ENCODE measurements around the gene MTUS2. TPM values are rescaled to one million over a fixed set of nuclear protein-coding genes. Genes with fewer than 3 reads are reported as not detected.

Gene MTUS2
- total RNA-seq, 6 donors from 2014 or later: 0.11 to 1.6 (median 0.20) TPM; not detected in 1

GRCh38 chr13:29493796-29494195 is 673.7 kb downstream of the MTUS2 start:
- Histone ChIP-seq H3K27me3 (peaks cover 0 to 3% (median 0%) of the 10 kb centered on the region in 4 donors), H3K4me1 (peaks cover 0 to 5% (median 0%) of the 10 kb centered on the region in 4 donors)
- no peak for DNase-seq

GRCh38 chr13:29494520-29494919 is 674.4 kb downstream of the MTUS2 start:
- DNase-seq (no peak), ATAC-seq (ENCODE audit: low FRiP score in 2 of 2) (no peak)
- H3K27ac ChIP-seq: no peak overlapping the region
- H3K4me1 ChIP-seq: peaks cover 0 to 5% (median 0%) of the 10 kb centered on the region in 4 donors
- no peaks in the 10 kb centered on the region for H3K9me3 ChIP-seq
- no peaks in the 10 kb centered on the region for H3K36me3 ChIP-seq
- 91 to 97% methylated on average over 8 of the region's 8 CpGs for WGBS, 2 donors
- no peak overlapping the region for H3K4me3 ChIP-seq
- peaks cover 0 to 3% (median 0%) of the 10 kb centered on the region in 4 donors for H3K27me3 ChIP-seq
- no peak for TF ChIP-seq CTCF (IDR thresholded peaks at IDR 0.05)
- no peak for TF ChIP-seq EP300 (IDR thresholded peaks at IDR 0.05)
- TF ChIP-seq POLR2A (IDR thresholded peaks at IDR 0.05): no peak
- TF ChIP-seq POLR2AphosphoS5 (IDR thresholded peaks at IDR 0.05): no peak

More at GRCh38 chr13:29493796-29494195, 673.7 kb downstream of the MTUS2 start:
- no peak for ATAC-seq (ENCODE audit: low FRiP score in 2 of 2)
- Histone ChIP-seq H3K9me3 (no peaks in the 10 kb centered on the region), H3K27ac (no peak overlapping the region), H3K4me3 (no peak overlapping the region), H3K36me3 (no peaks in the 10 kb centered on the region)
- TF ChIP-seq CTCF (IDR thresholded peaks at IDR 0.05) (no peak), POLR2A (IDR thresholded peaks at IDR 0.05) (no peak), POLR2AphosphoS5 (IDR thresholded peaks at IDR 0.05) (no peak), EP300 (IDR thresholded peaks at IDR 0.05) (no peak)
- 55 to 68% methylated on average over 2 to 4 of the region's 4 CpGs for WGBS, 2 donors

- Histone ChIP-seq H3K4me3 (no peak overlapping the region), H3K27me3 (peaks cover 0 to 3% (median 0%) of the 10 kb centered on the region in 4 donors), H3K4me1 (peaks cover 0 to 5% (median 0%) of the 10 kb centered on the region in 4 donors), H3K27ac (no peak overlapping the region), H3K36me3 (no peaks in the 10 kb centered on the region), H3K9me3 (no peaks in the 10 kb centered on the region)
- ATAC-seq (ENCODE audit: low FRiP score in 2 of 2) (peak; percentile 8 to 50), DNase-seq (peak in 1 of 2 donors; percentile 47)
- no peak for TF ChIP-seq EP300 (IDR thresholded peaks at IDR 0.05)
- TF ChIP-seq POLR2AphosphoS5 (IDR thresholded peaks at IDR 0.05): no peak
- TF ChIP-seq CTCF (IDR thresholded peaks at IDR 0.05): no peak
- no peak for TF ChIP-seq POLR2A (IDR thresholded peaks at IDR 0.05)
- WGBS, 2 donors: 46 to 47% methylated on average over 9 of the region's 9 CpGs
Measured at GRCh38 chr13:29496241-29496712, 676.1 kb downstream of the MTUS2 start.

- WGBS, 2 donors: 41 to 57% methylated on average over 8 to 15 of the region's 15 CpGs
- H3K27me3 ChIP-seq: peaks cover 0 to 3% (median 0%) of the 10 kb centered on the region in 4 donors
- H3K4me1 ChIP-seq: peaks cover 0 to 5% (median 0%) of the 10 kb centered on the region in 4 donors
- no peaks in the 10 kb centered on the region for H3K9me3 ChIP-seq
- TF ChIP-seq EP300 (IDR thresholded peaks at IDR 0.05): no peak
- peak in 1 of 2 donors; percentile 27 for TF ChIP-seq POLR2AphosphoS5 (IDR thresholded peaks at IDR 0.05)
- TF ChIP-seq POLR2A (IDR thresholded peaks at IDR 0.05): no peak
- no peak for TF ChIP-seq CTCF (IDR thresholded peaks at IDR 0.05)
- no peak overlapping the region for H3K27ac ChIP-seq
- ATAC-seq (ENCODE audit: low FRiP score in 2 of 2) (peak in 1 of 2 donors; percentile 27), DNase-seq (peak in 1 of 2 donors; percentile 60)
- no peak overlapping the region for H3K4me3 ChIP-seq
- H3K36me3 ChIP-seq: no peaks in the 10 kb centered on the region
Measured at GRCh38 chr13:29497137-29497654, 677.1 kb downstream of the MTUS2 start.
